NT2/D1 (cell line): ENCODE data around the gene GNG4.

Experiments used
- YY1 ChIP-seq: IDR thresholded peaks from 2 replicates; pipeline ENCODE4 v1.6.1; 2011; ENCODE audit not compliant: insufficient read length, insufficient read depth
- ZNF274 ChIP-seq: IDR thresholded peaks from 2 replicates; pipeline ENCODE4 v1.6.1; 2011; ENCODE audit warnings: mild to moderate bottlenecking, low read depth, low read length

GRCh38 chr1:235689356-235689755 lies 39.8 kb upstream of the GNG4 start:
- TF ChIP-seq ZNF274 (no peak), YY1 (no peak)
